K562 (cell line): ENCODE results near the gene SORCS2. TPM values are rescaled to one million over a fixed set of nuclear protein-coding genes. Genes with fewer than 3 reads are reported as not detected.

ENCODE experiments used
- ATAC-seq: fragments of 200-7000 bp; cut with Tn5 transposase; 3 replicates; pipeline ENCODE4 v1.9.1; 2020; ENCODE audit warnings: moderate library complexity
- BruUV-seq: library from RNA; stranded (reverse); fragments of 400-500 nt; replicated peaks from 2 replicates; lab custom pipeline; 2021; lab: Mats Ljungman, UMichigan
- CTCF ChIA-PET: fragments of 300-600 bp; formaldehyde crosslinking; extraction: SDS; loops from one replicate; lab custom pipeline; 2021; ENCODE audit warnings: low intra/inter-chr PET ratio; lab: Yijun Ruan, JAX
- POLR2A ChIA-PET: fragments of 300-600, 350-650 bp; sonication (Branson Sonifier 250); formaldehyde crosslinking; extraction: SDS; loops from one replicate; lab custom pipeline; 2021; ENCODE audit warnings: antibody characterized with exemption, inconsistent platforms; lab: Yijun Ruan, JAX
- DNase-seq, 4 experiments: peaks; one replicate each; pipeline versions ENCODE4 v3.0.0 to v3.0.0-alpha.2; 2011 to 2018; ENCODE audit warnings: low spot score in 3 of 4, mixed read lengths in 3 of 4; ENCODE audit errors: extremely low read depth in 1 of 4
- FAIRE-seq: peaks from 2 replicates; lab custom pipeline; 2011; peaks lifted over from hg19 to GRCh38; lab: Jason Lieb, UNC
- H2AFZ ChIP-seq: 2 replicates; pipeline ENCODE4 v1.6.0; 2011; ENCODE audit warnings: low read depth, low read length, control low read depth, inconsistent platforms
- H3K27ac ChIP-seq: fragments of 200-600 bp; 3 replicates; pipeline ENCODE4 v1.8.0; 2011; ENCODE audit warnings: low read depth, mild to moderate bottlenecking, control low read depth, inconsistent platforms, low read length, moderate library complexity, mixed read lengths; ENCODE audit errors: extremely low read depth
- H3K27me3 ChIP-seq, 2 experiments: fragments of 300-600 bp in 1 of 2; 2 replicates in 1 of 2; 3 replicates in 1 of 2; pipeline versions ENCODE4 v1.6.0 to v1.8.0; 2011; ENCODE audit warnings: inconsistent platforms in 2 of 2, low read length in 2 of 2, mild to moderate bottlenecking in 1 of 2, mixed read lengths in 1 of 2, moderate library complexity in 1 of 2; ENCODE audit not compliant: control insufficient read depth in 2 of 2, insufficient read depth in 2 of 2
- H3K36me3 ChIP-seq: fragments of 300-600 bp; 3 replicates; pipeline ENCODE4 v1.8.0; 2011; ENCODE audit warnings: mild to moderate bottlenecking, low read length, inconsistent platforms; ENCODE audit not compliant: control insufficient read depth, insufficient read depth
- H3K4me1 ChIP-seq, 2 experiments: fragments of 200-600 bp in 1 of 2; replicated peaks in 1 of 2; 2 replicates in 1 of 2; 3 replicates in 1 of 2; pipeline versions ENCODE4 v1.5.1 to v1.8.0; 2011; ENCODE audit warnings: inconsistent platforms in 2 of 2, low read length in 2 of 2, mild to moderate bottlenecking in 1 of 2, mixed read lengths in 1 of 2, moderate library complexity in 1 of 2; ENCODE audit not compliant: control insufficient read depth in 2 of 2, insufficient read depth in 2 of 2
- H3K4me2 ChIP-seq: 2 replicates; pipeline ENCODE4 v1.6.1; 2011; ENCODE audit warnings: low read length, control low read depth, inconsistent platforms, mixed read lengths; ENCODE audit not compliant: insufficient read depth
- H3K4me3 ChIP-seq: fragments of 200-600 bp; sonication (generic), shearing (Covaris generic); 2 replicates; pipeline ENCODE4 v1.5.1; 2016; ENCODE audit warnings: control low read depth, inconsistent platforms
- H3K79me2 ChIP-seq: fragments of 200-600 bp; 3 replicates; pipeline ENCODE4 v1.8.0; 2011; ENCODE audit warnings: low read length, inconsistent platforms; ENCODE audit not compliant: control insufficient read depth, insufficient read depth
- H3K9ac ChIP-seq, 2 experiments: 2 replicates each; pipeline versions ENCODE4 v1.6.0 to v1.6.1; 2011; ENCODE audit warnings: low read depth in 2 of 2, low read length in 2 of 2, control low read depth in 1 of 2, inconsistent platforms in 1 of 2, mild to moderate bottlenecking in 1 of 2, mixed read lengths in 1 of 2; ENCODE audit not compliant: insufficient read depth in 1 of 2
- H3K9me1 ChIP-seq: one replicate; pipeline ENCODE4 v1.6.0; 2011; ENCODE audit warnings: inconsistent platforms, mild to moderate bottlenecking, low read length, moderate library complexity; ENCODE audit not compliant: control insufficient read depth, insufficient read depth
- H3K9me3 ChIP-seq: replicated peaks from 2 replicates; pipeline ENCODE4 v1.5.1; 2011; ENCODE audit warnings: low read depth, low read length, inconsistent platforms; ENCODE audit not compliant: control insufficient read depth, insufficient read depth
- H4K20me1 ChIP-seq: replicated peaks from 2 replicates; pipeline ENCODE4 v1.6.1; 2011; ENCODE audit warnings: low read length, inconsistent platforms, mixed read lengths; ENCODE audit not compliant: control insufficient read depth, insufficient read depth
- ATF7 ChIP-seq: fragments of 450-650 bp; IDR thresholded peaks from 2 replicates; pipeline ENCODE4 v1.7.1; 2014; ENCODE audit warnings: mild to moderate bottlenecking, moderate library complexity
- CBX1 ChIP-seq: sonication (generic); IDR thresholded peaks from 2 replicates; pipeline ENCODE4 v1.6.1; 2016; ENCODE audit warnings: antibody characterized with exemption, low read depth, mild to moderate bottlenecking
- EGR1 ChIP-seq: fragments of 450-650 bp; conservative IDR thresholded peaks from 2 replicates; pipeline ENCODE4 v1.6.1; 2017; ENCODE audit warnings: mild to moderate bottlenecking
- FOXJ3 ChIP-seq: sonication (generic); formaldehyde crosslinking; IDR thresholded peaks from 2 replicates; pipeline ENCODE4 v1.4.0; 2020; ENCODE audit warnings: mild to moderate bottlenecking, missing genetic modification reagents
- FOXM1 ChIP-seq, 2 experiments: fragments of 450-650 bp in 1 of 2; sonication (generic) in 1 of 2; formaldehyde crosslinking in 1 of 2; IDR thresholded peaks; 2 replicates each; pipeline versions ENCODE4 v1.6.1 to v1.9.0; 2017 to 2022; ENCODE audit warnings: low read depth in 2 of 2, mild to moderate bottlenecking in 2 of 2, missing genetic modification reagents in 1 of 2, moderate library complexity in 1 of 2
- GATAD2B ChIP-seq: fragments of 450-650 bp; IDR thresholded peaks from 2 replicates; pipeline ENCODE4 v1.6.1; 2017; ENCODE audit warnings: mild to moderate bottlenecking, borderline replicate concordance
- HNRNPLL ChIP-seq: fragments of 200-400 bp; formaldehyde crosslinking; IDR thresholded peaks from 2 replicates; pipeline ENCODE4 v1.6.1; 2017; ENCODE audit warnings: low read length, low read depth, mild to moderate bottlenecking; ENCODE audit not compliant: poor library complexity, severe bottlenecking
- KLF10 ChIP-seq: fragments of 250-450 bp; sonication (Bioruptor Pico); IDR thresholded peaks from 2 replicates; pipeline ENCODE4 v1.6.1; 2021; ENCODE audit warnings: matching md5 sums
- LARP7 ChIP-seq: fragments of 450-650 bp; IDR thresholded peaks from 2 replicates; pipeline ENCODE4 v1.6.1; 2016
- NCOR1 ChIP-seq: fragments of 450-650 bp; IDR thresholded peaks from 2 replicates; pipeline ENCODE4 v1.6.1; 2016; ENCODE audit warnings: mild to moderate bottlenecking, moderate library complexity
- NEUROD1 ChIP-seq: fragments of 150-350 bp; IDR thresholded peaks from 2 replicates; pipeline ENCODE4 v1.6.1; 2014; ENCODE audit warnings: borderline replicate concordance, low read length, low read depth; ENCODE audit not compliant: partially characterized antibody
- STAT5B ChIP-seq: fragments of 250-450 bp; sonication (Bioruptor Pico); IDR thresholded peaks from 2 replicates; pipeline ENCODE4 v1.8.0; 2021; ENCODE audit warnings: mild to moderate bottlenecking, inconsistent platforms
- ZBTB26 ChIP-seq: fragments of 450-650 bp; formaldehyde crosslinking; IDR thresholded peaks from 2 replicates; pipeline ENCODE4 v1.4.0; 2022; ENCODE audit warnings: missing genetic modification characterization
- ZNF121 ChIP-seq: sonication (generic); formaldehyde crosslinking; conservative IDR thresholded peaks from 2 replicates; pipeline ENCODE4 v1.8.0; 2022; ENCODE audit warnings: missing genetic modification reagents
- WGBS: fragments of 100-300 bp; shearing (Covaris generic); methylation state at CpG from one replicate; pipeline ENCODE4 v1.1.6; 2016; ENCODE audit warnings: low coverage, mixed read lengths; ENCODE audit not compliant: insufficient coverage; ENCODE audit errors: missing lambda C conversion rate; 5-methylcytosine and 5-hydroxymethylcytosine counted together
- in situ Hi-C: fragments of 300-500 bp; cut with MboI; formaldehyde crosslinking; loops from 4 replicates; pipeline ENCODE4 v1.15.0; 2018; ENCODE audit warnings: inconsistent platforms, mixed read lengths
- intact Hi-C: fragments of 100-400 bp; cut with micrococcal nuclease; formaldehyde crosslinking; loops from 2 replicates; pipeline ENCODE4 v1.14.2; 2022
- polyA plus RNA-seq, 8 experiments: library from polyadenylated mRNA; depleted of rRNA in 4 of 8; stranded (reverse) in 5 of 8; unstranded in 3 of 8; fragments of >200 nt; fragmentation: Nextera tagmentation in 2 of 8; fragmentation: Illumina TruSeq in 1 of 8; extraction: Ambion mirVana in 2 of 8; extraction: Trizol in 1 of 8; gene quantifications; 2 replicates each; pipeline versions ENCODE4 v1.2.1 to v1.2.3, GENCODE V29; 2011 to 2014; ENCODE audit warnings: inconsistent platforms in 1 of 8, missing spikeins in 1 of 8
- total RNA-seq, 7 experiments: library from RNA; depleted of rRNA in 6 of 7; stranded (reverse); fragments of >200 nt in 6 of 7; fragmentation: Illumina TruSeq in 2 of 7; extraction: Trizol in 2 of 7; gene quantifications; 2 replicates each; pipeline versions ENCODE4 v1.2.1 to v1.2.3, GENCODE V29; 2011 to 2021; ENCODE audit warnings: low replicate concordance in 1 of 7
- TF ChIP-seq, protein P1 (sequence below): fragments of 250-450 bp; sonication (Bioruptor Pico); IDR thresholded peaks from 2 replicates; pipeline ENCODE4 v1.5.0; 2020; ENCODE audit warnings: mild to moderate bottlenecking

The SORCS2 gene
- total and polyA plus RNA-seq, 9 of the 15 experiments (the other 6 are each of a cell fraction or from before 2014, with no cell fraction given), result not detected

DNA sequence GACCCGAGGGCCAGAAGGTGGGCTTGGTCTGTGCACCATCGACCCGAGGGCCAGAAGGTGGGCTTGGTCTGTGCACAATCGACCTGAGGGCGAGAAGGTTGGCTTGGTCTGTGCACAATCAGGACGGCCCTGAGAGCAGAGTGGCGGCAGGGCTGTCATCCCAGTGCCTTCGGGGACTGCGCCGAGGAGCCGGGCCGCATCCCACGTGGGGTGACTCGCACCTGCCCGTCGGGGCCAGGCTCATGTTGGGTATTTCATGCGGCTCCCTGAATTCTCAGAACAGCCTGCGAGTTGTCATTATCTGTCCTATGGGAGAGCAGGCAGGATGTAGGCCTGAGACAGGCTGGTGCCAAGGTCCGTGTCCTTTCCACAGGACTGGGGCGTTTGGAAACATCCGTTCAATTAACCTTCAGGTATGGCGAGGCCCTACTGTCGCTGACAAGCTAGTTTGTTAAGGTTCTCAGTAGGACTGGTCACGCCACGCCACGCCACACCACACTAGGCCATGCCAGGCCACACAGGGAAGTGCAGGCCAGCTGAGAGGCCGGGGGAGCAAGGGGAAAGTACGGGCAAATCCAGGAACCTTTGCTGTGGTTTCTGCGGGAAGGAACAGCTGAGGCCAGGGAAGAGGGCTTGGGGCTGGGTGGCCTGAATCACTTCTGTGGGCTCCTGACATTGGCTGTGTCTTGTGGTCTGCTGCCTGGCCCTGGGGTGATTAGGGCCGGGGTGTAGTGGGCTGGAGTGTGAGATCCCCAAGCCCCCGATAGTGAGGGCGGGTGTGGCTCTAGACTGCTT, 564.4 kb downstream of the SORCS2 start:
- Histone ChIP-seq H3K36me3 (peaks cover 4% of the 10 kb centered on the region; the same call in 1 of the 3 replicates), H3K4me2 (peak overlapping the region; percentile 24; the same call in 1 of the 2 replicates), H3K9me3 (no peaks in the 10 kb centered on the region; the same call in 1 of the 2 replicates), H3K4me1 (peaks cover 5 to 48% of the 10 kb centered on the region in 2 experiments; a peak in 3 of 5 replicates), H3K79me2 (peaks cover 51% of the 10 kb centered on the region), H3K9ac (peak overlapping the region in 1 of 2 experiments; percentile 68; a peak in 1 of 4 replicates), H4K20me1 (peaks cover 3% of the 10 kb centered on the region), H3K9me1 (no peaks in the 10 kb centered on the region), H3K4me3 (no peak overlapping the region), H3K27ac (no peak overlapping the region), H3K27me3 (no peaks in the 10 kb centered on the region), H2AFZ (no peak overlapping the region)
- FAIRE-seq, result no peak
- no peak for DNase-seq
- POLR2A ChIA-PET, result no interaction called here
- CTCF ChIA-PET, result no interaction called here
- ATAC-seq, result no peak
- no TSS peak for BruUV-seq
- 49% methylated on average over 29 of the region's 32 CpGs for WGBS
- intact Hi-C loops (no loop called here), in situ Hi-C loops (no loop called here)
- no peak for TF ChIP-seq NEUROD1
- TF ChIP-seq CBX1, result 0 out of 2 replicates have a peak, but pooled peaks have one; percentile 21
- no peak for TF ChIP-seq NCOR1
- TF ChIP-seq HNRNPLL, result no peak
- no peak for TF ChIP-seq EGR1
- no peak for TF ChIP-seq FOXM1 (IDR thresholded peaks at IDR 0.05; ENCODE audit: low read depth)
- no peak for TF ChIP-seq FOXM1 (CRISPR knock-in tag; IDR thresholded peaks at IDR 0.05; ENCODE audit: low read depth)
- TF ChIP-seq ZBTB26 (CRISPR knock-in tag), result no peak
- TF ChIP-seq, protein P1, sequence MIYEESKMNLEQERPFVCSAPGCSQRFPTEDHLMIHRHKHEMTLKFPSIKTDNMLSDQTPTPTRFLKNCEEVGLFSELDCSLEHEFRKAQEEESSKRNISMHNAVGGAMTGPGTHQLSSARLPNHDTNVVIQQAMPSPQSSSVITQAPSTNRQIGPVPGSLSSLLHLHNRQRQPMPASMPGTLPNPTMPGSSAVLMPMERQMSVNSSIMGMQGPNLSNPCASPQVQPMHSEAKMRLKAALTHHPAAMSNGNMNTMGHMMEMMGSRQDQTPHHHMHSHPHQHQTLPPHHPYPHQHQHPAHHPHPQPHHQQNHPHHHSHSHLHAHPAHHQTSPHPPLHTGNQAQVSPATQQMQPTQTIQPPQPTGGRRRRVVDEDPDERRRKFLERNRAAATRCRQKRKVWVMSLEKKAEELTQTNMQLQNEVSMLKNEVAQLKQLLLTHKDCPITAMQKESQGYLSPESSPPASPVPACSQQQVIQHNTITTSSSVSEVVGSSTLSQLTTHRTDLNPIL (CRISPR knock-in tag), result no peak
- TF ChIP-seq GATAD2B, result no peak
- TF ChIP-seq ZNF121 (CRISPR knock-in tag), result no peak
- no peak for TF ChIP-seq LARP7
- no peak for TF ChIP-seq FOXJ3 (CRISPR knock-in tag)
- TF ChIP-seq ATF7, result no peak
- TF ChIP-seq STAT5B, result no peak
- no peak for TF ChIP-seq KLF10 (CRISPR knock-in tag)
